Neural crest cell (in vitro differentiated cells): Measurements from ENCODE around the gene HERC2. TPM values are rescaled to one million over a fixed set of nuclear protein-coding genes. Genes with fewer than 3 reads are reported as not detected.

Source experiments
- DNase-seq: peaks from one replicate; pipeline ENCODE4 v3.0.0; 2021; ENCODE audit warnings: low read depth, mixed read lengths, low spot score
- H3K27ac Mint-ChIP-seq: one replicate; pipeline ENCODE4 v1.8.0; 2021; ENCODE audit warnings: mild to moderate bottlenecking, mixed read lengths; ENCODE audit not compliant: unreplicated experiment
- H3K27me3 Mint-ChIP-seq: 2 replicates; pipeline ENCODE4 v1.8.0; 2021; ENCODE audit warnings: low read depth, mild to moderate bottlenecking, mixed read lengths
- H3K36me3 Mint-ChIP-seq: 2 replicates; pipeline ENCODE4 v1.8.0; 2021; ENCODE audit warnings: low read depth, mild to moderate bottlenecking, mixed read lengths
- H3K4me1 Mint-ChIP-seq: 2 replicates; pipeline ENCODE4 v1.8.0; 2021; ENCODE audit warnings: mixed read lengths
- H3K4me3 Mint-ChIP-seq: one replicate; pipeline ENCODE4 v1.8.0; 2021; ENCODE audit warnings: mild to moderate bottlenecking, mixed read lengths
- H3K9me3 Mint-ChIP-seq: 2 replicates; pipeline ENCODE4 v1.8.0; 2021; ENCODE audit warnings: mixed read lengths
- CTCF ChIP-seq: fragments of 200-600 bp; sonication (generic); conservative IDR thresholded peaks from 2 replicates; pipeline ENCODE4 v1.5.0; 2021; ENCODE audit warnings: antibody characterized with exemption, mild to moderate bottlenecking
- total RNA-seq: library from RNA; stranded (reverse); gene quantifications from 2 replicates; pipeline ENCODE4 v1.2.1, GENCODE V29; 2021

The HERC2 gene
- total RNA-seq, 1 donor from 2014 or later, result 83.6 TPM

GRCh38 chr15:28182731-28183130 lies 139.2 kb downstream of the HERC2 start:
- Mint-ChIP-seq H3K27ac (no peak overlapping the region), H3K27me3 (no peaks in the 10 kb centered on the region), H3K36me3 (peaks cover 10% of the 10 kb centered on the region), H3K9me3 (no peaks in the 10 kb centered on the region), H3K4me1 (no peaks in the 10 kb centered on the region), H3K4me3 (no peak overlapping the region)
- no peak for DNase-seq
- no peak for TF ChIP-seq CTCF

- no peak for TF ChIP-seq CTCF
- peaks cover 8% of the 10 kb centered on the region for H3K36me3 Mint-ChIP-seq
- no peaks in the 10 kb centered on the region for H3K9me3 Mint-ChIP-seq
- H3K27me3 Mint-ChIP-seq, result no peaks in the 10 kb centered on the region
- no peak overlapping the region for H3K27ac Mint-ChIP-seq
- H3K4me3 Mint-ChIP-seq, result no peak overlapping the region
- DNase-seq, result no peak
- H3K4me1 Mint-ChIP-seq, result no peaks in the 10 kb centered on the region
Measured at GRCh38 chr15:28182216-28182615, 139.8 kb downstream of the HERC2 start.

- Mint-ChIP-seq H3K4me1 (no peaks in the 10 kb centered on the region), H3K9me3 (no peaks in the 10 kb centered on the region), H3K4me3 (no peak overlapping the region), H3K27me3 (no peaks in the 10 kb centered on the region), H3K36me3 (peaks cover 7% of the 10 kb centered on the region), H3K27ac (no peak overlapping the region)
- TF ChIP-seq CTCF, result no peak
- DNase-seq, result no peak
Measured at GRCh38 chr15:28181366-28181765, 140.6 kb downstream of the HERC2 start.

- peaks cover 9% of the 10 kb centered on the region for H3K36me3 Mint-ChIP-seq
Measured at GRCh38 chr15:28179270-28179669, 142.7 kb downstream of the HERC2 start.

GRCh38 chr15:28178727-28179126 lies 143.3 kb downstream of the HERC2 start:
- no peaks in the 10 kb centered on the region for H3K4me1 Mint-ChIP-seq
- TF ChIP-seq CTCF, result no peak
- DNase-seq, result no peak
- no peak overlapping the region for H3K27ac Mint-ChIP-seq
- H3K36me3 Mint-ChIP-seq, result peaks cover 12% of the 10 kb centered on the region
- H3K9me3 Mint-ChIP-seq, result no peaks in the 10 kb centered on the region
- H3K4me3 Mint-ChIP-seq, result no peak overlapping the region
- no peaks in the 10 kb centered on the region for H3K27me3 Mint-ChIP-seq

More at GRCh38 chr15:28179270-28179669, 142.7 kb downstream of the HERC2 start:
- DNase-seq, result no peak
- H3K27ac Mint-ChIP-seq, result no peak overlapping the region
- H3K27me3 Mint-ChIP-seq, result no peaks in the 10 kb centered on the region
- H3K4me3 Mint-ChIP-seq, result no peak overlapping the region
- H3K9me3 Mint-ChIP-seq, result no peaks in the 10 kb centered on the region
- TF ChIP-seq CTCF, result no peak
- no peaks in the 10 kb centered on the region for H3K4me1 Mint-ChIP-seq

- H3K4me1 Mint-ChIP-seq, result no peaks in the 10 kb centered on the region
- TF ChIP-seq CTCF, result no peak
- no peak overlapping the region for H3K4me3 Mint-ChIP-seq
- H3K27ac Mint-ChIP-seq, result no peak overlapping the region
- peaks cover 14% of the 10 kb centered on the region for H3K36me3 Mint-ChIP-seq
- no peaks in the 10 kb centered on the region for H3K27me3 Mint-ChIP-seq
- DNase-seq, result no peak
- H3K9me3 Mint-ChIP-seq, result no peaks in the 10 kb centered on the region
Measured at GRCh38 chr15:28178290-28178689, 143.7 kb downstream of the HERC2 start.
